Fibroblast of lung (primary cell): ENCODE measurements around the gene BCL2L13. TPM values are rescaled to one million over a fixed set of nuclear protein-coding genes. Genes with fewer than 3 reads are reported as not detected.

Experiments
- DNase-seq, 2 donors: peaks; one replicate each; pipeline versions ENCODE4 v3.0.0 to v3.0.0-alpha.2; 2010; ENCODE audit warnings: low read depth in 2 of 2
- H2AFZ ChIP-seq: 2 replicates; pipeline ENCODE4 v1.5.1; 2012; ENCODE audit warnings: low read length, control low read depth, inconsistent platforms
- H3K27ac ChIP-seq: 2 replicates; pipeline ENCODE4 v1.5.1; 2011; ENCODE audit warnings: low read length, control low read depth; ENCODE audit not compliant: insufficient read depth
- H3K27me3 ChIP-seq: 2 replicates; pipeline ENCODE4 v1.5.1; 2011; ENCODE audit warnings: mild to moderate bottlenecking, low read length; ENCODE audit not compliant: control insufficient read depth, insufficient read depth
- H3K36me3 ChIP-seq: 2 replicates; pipeline ENCODE4 v1.5.1; 2011; ENCODE audit warnings: low read length; ENCODE audit not compliant: control insufficient read depth, insufficient read depth
- H3K4me1 ChIP-seq: 2 replicates; pipeline ENCODE4 v1.5.1; 2011; ENCODE audit warnings: low read length; ENCODE audit not compliant: control insufficient read depth, insufficient read depth; ENCODE audit errors: extremely low read depth
- H3K4me2 ChIP-seq: 2 replicates; pipeline ENCODE4 v1.5.1; 2011; ENCODE audit warnings: low read length, control low read depth; ENCODE audit not compliant: insufficient read depth; ENCODE audit errors: extremely low read depth
- H3K4me3 ChIP-seq, 4 experiments: fragments of 200-600 bp in 1 of 4; sonication (generic) in 1 of 4; replicated peaks in 1 of 4; 2 replicates each; pipeline ENCODE4 v1.5.1; 2011 to 2016; ENCODE audit warnings: low read length in 4 of 4, low read depth in 3 of 4, mild to moderate bottlenecking in 3 of 4, control low read depth in 2 of 4, inconsistent platforms in 1 of 4, mixed read lengths in 1 of 4; ENCODE audit not compliant: insufficient read depth in 1 of 4; ENCODE audit errors: control extremely low read depth in 1 of 4
- H3K79me2 ChIP-seq: 2 replicates; pipeline ENCODE4 v1.5.1; 2012; ENCODE audit warnings: mild to moderate bottlenecking, low read length, inconsistent platforms; ENCODE audit not compliant: control insufficient read depth, insufficient read depth
- H3K9ac ChIP-seq: 2 replicates; pipeline ENCODE4 v1.5.1; 2011; ENCODE audit warnings: mild to moderate bottlenecking, low read length, control low read depth; ENCODE audit not compliant: insufficient read depth
- H3K9me3 ChIP-seq: 2 replicates; pipeline ENCODE4 v1.5.1; 2012; ENCODE audit warnings: low read depth, low read length; ENCODE audit not compliant: control insufficient read depth, insufficient read depth
- H4K20me1 ChIP-seq: 2 replicates; pipeline ENCODE4 v1.5.1; 2011; ENCODE audit warnings: low read length; ENCODE audit not compliant: control insufficient read depth, insufficient read depth; ENCODE audit errors: extremely low read depth
- CTCF ChIP-seq, 2 donors: IDR thresholded peaks in 1 of 2; conservative IDR thresholded peaks in 1 of 2; 1 replicate in 1 of 2; 2 replicates in 1 of 2; pipeline ENCODE4 v1.5.1; 2011 to 2012; ENCODE audit warnings: low read length in 2 of 2, control low read depth in 1 of 2, inconsistent platforms in 1 of 2, low read depth in 1 of 2, mild to moderate bottlenecking in 1 of 2
- EZH2 ChIP-seq: IDR thresholded peaks from 2 replicates; pipeline ENCODE4 v1.5.1; 2012; ENCODE audit warnings: low read length, control low read depth, mild to moderate bottlenecking; ENCODE audit errors: missing control alignments
- polyA plus RNA-seq, 2 donors: library from polyadenylated mRNA; depleted of rRNA in 1 of 2; stranded (reverse) in 1 of 2; unstranded in 1 of 2; fragments of >200 nt; gene quantifications; 2 replicates each; pipeline ENCODE4 v1.2.1, GENCODE V29; 2011 to 2012; ENCODE audit warnings: missing spikeins in 1 of 2
- total RNA-seq: library from RNA; depleted of rRNA; stranded (reverse); fragments of >200 nt; gene quantifications from 2 replicates; pipeline ENCODE4 v1.2.1, GENCODE V29; 2014

Gene BCL2L13
- total and polyA plus RNA-seq, 2 donors (not counting 1 experiment from before 2014, with no cell fraction given) = 65.1 to 76.8 TPM

GRCh38 chr22:17598318-17598717, 40.2 kb upstream of the BCL2L13 start:
- DNase-seq = no peak
- TF ChIP-seq CTCF (conservative IDR thresholded peaks at IDR 0.05 in 1 of 2, IDR thresholded peaks at IDR 0.05 in 1 of 2; ENCODE audit: low read depth in 1 of 2, low read length in 2 of 2) (no peak), EZH2 (no peak)
- H2AFZ ChIP-seq = no peak overlapping the region

DNA sequence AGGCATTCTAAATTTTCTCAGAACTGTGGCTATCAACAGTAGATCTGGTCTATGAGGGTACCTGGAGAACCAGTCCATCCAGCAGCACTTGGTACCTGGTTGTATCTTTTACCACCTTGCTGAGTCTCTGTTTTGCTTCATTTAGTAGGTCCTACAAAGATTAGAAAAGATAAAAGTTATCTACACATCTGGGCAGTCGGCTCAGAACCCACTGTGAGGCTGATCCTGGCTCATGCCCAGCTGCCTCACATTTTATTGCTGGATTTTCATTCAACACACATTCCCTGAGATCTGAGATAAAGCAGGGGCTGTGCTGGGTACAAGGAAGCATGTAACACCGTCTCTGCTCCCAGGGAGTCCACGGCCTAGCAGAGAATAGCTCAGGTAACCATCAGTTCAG, 37.5 kb upstream of the BCL2L13 start:
- no peaks in the 10 kb centered on the region for H3K27me3 ChIP-seq
- no peak overlapping the region for H3K9ac ChIP-seq
- no peaks in the 10 kb centered on the region for H4K20me1 ChIP-seq
- TF ChIP-seq EZH2 (no peak), CTCF (conservative IDR thresholded peaks at IDR 0.05 in 1 of 2, IDR thresholded peaks at IDR 0.05 in 1 of 2; ENCODE audit: low read depth in 1 of 2, low read length in 2 of 2) (no peak)
- H3K4me1 ChIP-seq = no peaks in the 10 kb centered on the region
- peak in 1 of 2 donors; percentile 2 for DNase-seq
- no peak overlapping the region for H3K4me2 ChIP-seq
- H3K4me3 ChIP-seq = no peak overlapping the region
- H2AFZ ChIP-seq = no peak overlapping the region
- H3K36me3 ChIP-seq = peaks cover 21% of the 10 kb centered on the region
- H3K27ac ChIP-seq = no peak overlapping the region
- H3K79me2 ChIP-seq = peaks cover 4% of the 10 kb centered on the region
- H3K9me3 ChIP-seq = no peaks in the 10 kb centered on the region

More at GRCh38 chr22:17598318-17598717, 40.2 kb upstream of the BCL2L13 start:
- no peaks in the 10 kb centered on the region for H4K20me1 ChIP-seq
- H3K4me3 ChIP-seq = no peak overlapping the region
- peaks cover under 1% of the 10 kb centered on the region for H3K79me2 ChIP-seq
- peaks cover 23% of the 10 kb centered on the region for H3K36me3 ChIP-seq
- H3K4me2 ChIP-seq = no peak overlapping the region
- H3K9me3 ChIP-seq = no peaks in the 10 kb centered on the region
- no peak overlapping the region for H3K27ac ChIP-seq
- no peaks in the 10 kb centered on the region for H3K4me1 ChIP-seq
- H3K9ac ChIP-seq = no peak overlapping the region
- H3K27me3 ChIP-seq = no peaks in the 10 kb centered on the region

GRCh38 chr22:17603668-17604067, 34.9 kb upstream of the BCL2L13 start:
- H3K27ac ChIP-seq = no peak overlapping the region
- peaks cover 6% of the 10 kb centered on the region for H3K36me3 ChIP-seq
- no peak overlapping the region for H3K4me2 ChIP-seq
- H4K20me1 ChIP-seq = no peaks in the 10 kb centered on the region
- no peaks in the 10 kb centered on the region for H3K9me3 ChIP-seq
- H3K4me1 ChIP-seq = no peaks in the 10 kb centered on the region
- no peak overlapping the region for H3K4me3 ChIP-seq
- DNase-seq = no peak
- TF ChIP-seq CTCF (conservative IDR thresholded peaks at IDR 0.05 in 1 of 2, IDR thresholded peaks at IDR 0.05 in 1 of 2; ENCODE audit: low read depth in 1 of 2, low read length in 2 of 2) = no peak
- TF ChIP-seq EZH2 = no peak
- peaks cover 4% of the 10 kb centered on the region for H3K79me2 ChIP-seq
- no peak overlapping the region for H3K9ac ChIP-seq
- H3K27me3 ChIP-seq = no peaks in the 10 kb centered on the region
- no peak overlapping the region for H2AFZ ChIP-seq
